Smooth muscle cell (in vitro differentiated cells): ENCODE data around the gene RNASE1. TPM values are rescaled to one million over a fixed set of nuclear protein-coding genes. Genes with fewer than 3 reads are reported as not detected.

Experiments
- DNase-seq: peaks from one replicate; lab custom pipeline; 2025; ENCODE audit not compliant: unreplicated experiment; lab: John Stamatoyannopoulos, UW
- H2AFZ ChIP-seq: fragments of 200-600 bp; sonication (generic); 2 replicates; pipeline ENCODE4 v1.6.0; 2016; ENCODE audit warnings: antibody characterized with exemption, low read depth, mild to moderate bottlenecking
- H3F3A ChIP-seq: fragments of 200-600 bp; sonication (generic); 2 replicates; pipeline ENCODE4 v1.6.0; 2017; ENCODE audit warnings: antibody characterized with exemption, low read depth
- H3K27ac ChIP-seq: fragments of 200-600 bp; sonication (generic); 2 replicates; pipeline ENCODE4 v1.5.1; 2016; ENCODE audit warnings: low read depth, mild to moderate bottlenecking
- H3K27me3 ChIP-seq: fragments of 200-600 bp; sonication (generic); 2 replicates; pipeline ENCODE4 v1.6.1; 2016; ENCODE audit warnings: low read depth, mild to moderate bottlenecking
- H3K36me3 ChIP-seq: fragments of 200-600 bp; sonication (generic); 2 replicates; pipeline ENCODE4 v1.5.1; 2016; ENCODE audit warnings: low read depth
- H3K4me1 ChIP-seq: fragments of 200-600 bp; sonication (generic); 2 replicates; pipeline ENCODE4 v1.5.1; 2016; ENCODE audit warnings: low read depth
- H3K4me2 ChIP-seq: fragments of 200-600 bp; sonication (generic); 2 replicates; pipeline ENCODE4 v1.6.0; 2016; ENCODE audit warnings: mild to moderate bottlenecking
- H3K4me3 ChIP-seq: fragments of 200-600 bp; sonication (generic); 2 replicates; pipeline ENCODE4 v1.5.1; 2016; ENCODE audit warnings: mild to moderate bottlenecking
- H3K79me2 ChIP-seq: fragments of 200-600 bp; sonication (generic); 2 replicates; pipeline ENCODE4 v1.6.0; 2016; ENCODE audit warnings: low read depth, mild to moderate bottlenecking
- H3K9ac ChIP-seq: fragments of 200-600 bp; sonication (generic); 2 replicates; pipeline ENCODE4 v1.6.0; 2016; ENCODE audit warnings: low read depth
- H3K9me3 ChIP-seq: fragments of 200-600 bp; sonication (generic); replicated peaks from 2 replicates; pipeline ENCODE4 v1.5.1; 2016; ENCODE audit warnings: low read depth
- H4K20me1 ChIP-seq: fragments of 200-600 bp; sonication (generic); 2 replicates; pipeline ENCODE4 v1.6.0; 2016; ENCODE audit warnings: low read depth
- CTCF ChIP-seq: fragments of 200-600 bp; sonication (generic); IDR thresholded peaks from 2 replicates; pipeline ENCODE4 v1.5.1; 2017; ENCODE audit warnings: borderline replicate concordance, mild to moderate bottlenecking, antibody characterized with exemption; ENCODE audit not compliant: insufficient read depth, poor library complexity, severe bottlenecking
- WGBS: methylation state at CpG from one replicate; pipeline ENCODE4 v1.1.7; 2016; ENCODE audit warnings: low lambda C conversion rate; 5-methylcytosine and 5-hydroxymethylcytosine counted together
- polyA plus RNA-seq: library from polyadenylated mRNA; unstranded; fragments of >200 nt; fragmentation: Nextera tagmentation; extraction: Ambion mirVana; gene quantifications from 2 replicates; pipeline ENCODE4 v1.2.1, GENCODE V29; 2016
- total RNA-seq: library from RNA; depleted of rRNA; stranded (reverse); fragments of >200 nt; gene quantifications from 2 replicates; pipeline ENCODE4 v1.2.3, GENCODE V29; 2014

RNASE1 gene
- total and polyA plus RNA-seq, 2 experiments from 2014 or later = 4.0 to 6.9 TPM

- Histone ChIP-seq H4K20me1 (no peaks in the 10 kb centered on the region), H3K9ac (no peak overlapping the region), H3F3A (no peaks in the 10 kb centered on the region), H3K27ac (no peak overlapping the region), H3K79me2 (no peaks in the 10 kb centered on the region), H3K4me2 (no peak overlapping the region), H3K36me3 (no peaks in the 10 kb centered on the region), H2AFZ (no peak overlapping the region), H3K4me3 (no peak overlapping the region), H3K9me3 (no peaks in the 10 kb centered on the region), H3K27me3 (peaks cover 14% of the 10 kb centered on the region), H3K4me1 (no peaks in the 10 kb centered on the region)
- TF ChIP-seq CTCF = no peak
- WGBS = 83% methylated on average over 5 of the region's 5 CpGs
- DNase-seq = no peak
Observed at GRCh38 chr14:20774258-20774824, 28.3 kb downstream of the RNASE1 start.

GRCh38 chr14:20772650-20773049 lies 30.0 kb downstream of the RNASE1 start:
- H3K36me3 ChIP-seq = no peaks in the 10 kb centered on the region
- no peak overlapping the region for H3K9ac ChIP-seq
- no peaks in the 10 kb centered on the region for H3K9me3 ChIP-seq
- WGBS = 64% methylated on average over 3 of the region's 3 CpGs
- DNase-seq = no peak
- H3K79me2 ChIP-seq = no peaks in the 10 kb centered on the region
- H3K4me1 ChIP-seq = no peaks in the 10 kb centered on the region
- no peak overlapping the region for H3K4me3 ChIP-seq
- peaks cover 14% of the 10 kb centered on the region for H3K27me3 ChIP-seq
- no peaks in the 10 kb centered on the region for H4K20me1 ChIP-seq
- H2AFZ ChIP-seq = no peak overlapping the region
- no peak overlapping the region for H3K27ac ChIP-seq
- no peak overlapping the region for H3K4me2 ChIP-seq
- H3F3A ChIP-seq = no peaks in the 10 kb centered on the region
- TF ChIP-seq CTCF = no peak

GRCh38 chr14:20769421-20769820 lies 33.2 kb downstream of the RNASE1 start:
- H4K20me1 ChIP-seq = no peaks in the 10 kb centered on the region
- no peaks in the 10 kb centered on the region for H3K36me3 ChIP-seq
- H3K27me3 ChIP-seq = no peaks in the 10 kb centered on the region
- H3F3A ChIP-seq = no peaks in the 10 kb centered on the region
- H3K27ac ChIP-seq = no peak overlapping the region
- no peak for DNase-seq
- no peak overlapping the region for H3K4me2 ChIP-seq
- no peak for TF ChIP-seq CTCF
- no peak overlapping the region for H3K4me3 ChIP-seq
- no peak overlapping the region for H2AFZ ChIP-seq
- H3K79me2 ChIP-seq = no peaks in the 10 kb centered on the region
- no peak overlapping the region for H3K9ac ChIP-seq
- 89% methylated on average over 3 of the region's 3 CpGs for WGBS
- H3K9me3 ChIP-seq = no peaks in the 10 kb centered on the region
- no peaks in the 10 kb centered on the region for H3K4me1 ChIP-seq

GRCh38 chr14:20768593-20768892 lies 34.1 kb downstream of the RNASE1 start:
- H3K36me3 ChIP-seq = no peaks in the 10 kb centered on the region
- H3K4me1 ChIP-seq = no peaks in the 10 kb centered on the region
- WGBS = 80% methylated on average over 3 of the region's 3 CpGs
- H3K79me2 ChIP-seq = no peaks in the 10 kb centered on the region
- H3K4me2 ChIP-seq = no peak overlapping the region
- H3K27ac ChIP-seq = no peak overlapping the region
- H2AFZ ChIP-seq = no peak overlapping the region
- H3K9ac ChIP-seq = no peak overlapping the region
- DNase-seq = no peak
- TF ChIP-seq CTCF = no peak
- H3K27me3 ChIP-seq = no peaks in the 10 kb centered on the region
- no peaks in the 10 kb centered on the region for H3F3A ChIP-seq
- no peak overlapping the region for H3K4me3 ChIP-seq
- H4K20me1 ChIP-seq = no peaks in the 10 kb centered on the region
- no peaks in the 10 kb centered on the region for H3K9me3 ChIP-seq
